ENCODE results near the gene ABCA1. TPM values are rescaled to one million over a fixed set of nuclear protein-coding genes. Genes with fewer than 3 reads are reported as not detected.

The ABCA1 gene
- total RNA-seq, 2 donors from 2014 or later: 21.6 to 34.8 TPM

DNA sequence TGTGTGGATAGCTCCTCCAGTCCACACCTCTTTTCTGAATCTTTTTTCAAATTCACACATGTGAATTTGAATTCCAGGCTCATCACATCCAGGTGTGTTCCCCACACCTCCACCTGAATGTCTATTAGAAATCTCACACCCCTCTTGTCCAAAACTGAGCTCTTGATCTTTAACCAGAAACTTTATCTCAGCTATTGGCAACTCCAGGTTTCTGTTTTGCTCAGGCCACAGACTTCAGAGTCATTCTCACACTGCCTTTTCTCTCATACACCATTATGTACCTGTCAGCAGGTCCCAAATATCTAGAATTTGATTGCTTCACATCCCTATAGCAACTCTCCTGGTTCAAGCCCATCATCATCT is 152.4 kb downstream of the ABCA1 start:
- no peak overlapping the region for H3K27ac ChIP-seq (ENCODE audit: low read depth, low read length)
- H3K9ac ChIP-seq (ENCODE audit: extremely low read depth, low read length, poor library complexity, severe bottlenecking): no peak overlapping the region
- H3K4me3 Mint-ChIP-seq: no peak overlapping the region
- peaks cover 2% of the 10 kb centered on the region for H3K36me3 Mint-ChIP-seq (ENCODE audit: low read depth)
- no peak for DNase-seq
- H3K4me1 ChIP-seq (ENCODE audit: control insufficient read depth, insufficient read depth, low read length): no peaks in the 10 kb centered on the region
- TF ChIP-seq CTCF (conservative IDR thresholded peaks at IDR 0.05): no peak
- no peaks in the 10 kb centered on the region for H3K9me3 ChIP-seq (ENCODE audit: control insufficient read depth, low read length)
- no peaks in the 10 kb centered on the region for H3K9me3 Mint-ChIP-seq
- H3K27ac Mint-ChIP-seq: no peak overlapping the region
- no peaks in the 10 kb centered on the region for H3K27me3 ChIP-seq (ENCODE audit: control insufficient read depth, insufficient read depth, low read length, poor library complexity, severe bottlenecking)
- H3K36me3 ChIP-seq (ENCODE audit: control insufficient read depth, insufficient read depth, low read length): peaks cover 6% of the 10 kb centered on the region
- H3K4me1 Mint-ChIP-seq: peaks cover 11% of the 10 kb centered on the region
- no peak overlapping the region for H3K4me3 ChIP-seq (ENCODE audit: low read length)
- H3K27me3 Mint-ChIP-seq (ENCODE audit: insufficient read depth): no peaks in the 10 kb centered on the region

- peaks cover 2% of the 10 kb centered on the region for H3K36me3 Mint-ChIP-seq (ENCODE audit: low read depth)
- no peaks in the 10 kb centered on the region for H3K4me1 ChIP-seq (ENCODE audit: control insufficient read depth, insufficient read depth, low read length)
- DNase-seq: no peak
Observed at GRCh38 chr9:104774831-104775573, 153.0 kb downstream of the ABCA1 start.

GRCh38 chr9:104774132-104774531 is 153.8 kb downstream of the ABCA1 start:
- 83% methylated on average over 1 of the region's 1 CpG; no CpG with 5 or more reads in 1 of the 2 experiments for WGBS, 2 experiments (ENCODE audit: insufficient coverage in 1 of 2, insufficient read length in 1 of 2)
- Histone ChIP-seq H3K4me3 (ENCODE audit: low read length) (no peak overlapping the region), H3K9ac (ENCODE audit: extremely low read depth, low read length, poor library complexity, severe bottlenecking) (no peak overlapping the region), H3K27ac (ENCODE audit: low read depth, low read length) (no peak overlapping the region), H3K36me3 (ENCODE audit: control insufficient read depth, insufficient read depth, low read length) (no peaks in the 10 kb centered on the region), H3K9me3 (ENCODE audit: control insufficient read depth, low read length) (no peaks in the 10 kb centered on the region), H3K27me3 (ENCODE audit: control insufficient read depth, insufficient read depth, low read length, poor library complexity, severe bottlenecking) (no peaks in the 10 kb centered on the region), H3K4me1 (ENCODE audit: control insufficient read depth, insufficient read depth, low read length) (no peaks in the 10 kb centered on the region)
- no peaks in the 10 kb centered on the region for H3K27me3 Mint-ChIP-seq (ENCODE audit: insufficient read depth)
- no peak overlapping the region for H3K27ac Mint-ChIP-seq
- no peaks in the 10 kb centered on the region for H3K9me3 Mint-ChIP-seq
- peaks cover 11% of the 10 kb centered on the region for H3K4me1 Mint-ChIP-seq
- TF ChIP-seq CTCF (conservative IDR thresholded peaks at IDR 0.05): no peak
- DNase-seq: no peak
- H3K36me3 Mint-ChIP-seq (ENCODE audit: low read depth): peaks cover 2% of the 10 kb centered on the region
- no peak overlapping the region for H3K4me3 Mint-ChIP-seq

More at GRCh38 chr9:104774831-104775573, 153.0 kb downstream of the ABCA1 start:
- Histone ChIP-seq H3K4me3 (ENCODE audit: low read length) (no peak overlapping the region), H3K36me3 (ENCODE audit: control insufficient read depth, insufficient read depth, low read length) (peaks cover 2% of the 10 kb centered on the region), H3K27me3 (ENCODE audit: control insufficient read depth, insufficient read depth, low read length, poor library complexity, severe bottlenecking) (no peaks in the 10 kb centered on the region), H3K9ac (ENCODE audit: extremely low read depth, low read length, poor library complexity, severe bottlenecking) (no peak overlapping the region), H3K27ac (ENCODE audit: low read depth, low read length) (no peak overlapping the region), H3K9me3 (ENCODE audit: control insufficient read depth, low read length) (no peaks in the 10 kb centered on the region)
- TF ChIP-seq CTCF (conservative IDR thresholded peaks at IDR 0.05): no peak
- Mint-ChIP-seq H3K27me3 (ENCODE audit: insufficient read depth) (no peaks in the 10 kb centered on the region), H3K4me1 (peaks cover 11% of the 10 kb centered on the region), H3K4me3 (no peak overlapping the region), H3K9me3 (no peaks in the 10 kb centered on the region), H3K27ac (no peak overlapping the region)
- WGBS, 2 experiments (ENCODE audit: insufficient coverage in 1 of 2, insufficient read length in 1 of 2): 85 to 94% methylated on average over 4 to 11 of the region's 11 CpGs
